Rectal smooth muscle tissue (tissue), 1 donor: Measurements from ENCODE around the gene RIN3.

Experiments used
- H3K27ac ChIP-seq: one replicate; pipeline ENCODE4 v1.7.0; 2013; ENCODE audit warnings: low read depth, low read length, inconsistent platforms
- H3K27me3 ChIP-seq: one replicate; pipeline ENCODE4 v1.7.0; 2013; ENCODE audit warnings: low read length; ENCODE audit not compliant: control insufficient read depth, insufficient read depth
- H3K36me3 ChIP-seq: one replicate; pipeline ENCODE4 v1.7.0; 2013; ENCODE audit warnings: low read length; ENCODE audit not compliant: control insufficient read depth, insufficient read depth
- H3K4me1 ChIP-seq: one replicate; pipeline ENCODE4 v1.7.0; 2013; ENCODE audit warnings: low read length; ENCODE audit not compliant: control insufficient read depth, insufficient read depth
- H3K4me3 ChIP-seq: one replicate; pipeline ENCODE4 v1.7.0; 2013; ENCODE audit warnings: low read length
- H3K9ac ChIP-seq: one replicate; pipeline ENCODE4 v1.7.0; 2013; ENCODE audit warnings: low read length

Gene RIN3

DNA sequence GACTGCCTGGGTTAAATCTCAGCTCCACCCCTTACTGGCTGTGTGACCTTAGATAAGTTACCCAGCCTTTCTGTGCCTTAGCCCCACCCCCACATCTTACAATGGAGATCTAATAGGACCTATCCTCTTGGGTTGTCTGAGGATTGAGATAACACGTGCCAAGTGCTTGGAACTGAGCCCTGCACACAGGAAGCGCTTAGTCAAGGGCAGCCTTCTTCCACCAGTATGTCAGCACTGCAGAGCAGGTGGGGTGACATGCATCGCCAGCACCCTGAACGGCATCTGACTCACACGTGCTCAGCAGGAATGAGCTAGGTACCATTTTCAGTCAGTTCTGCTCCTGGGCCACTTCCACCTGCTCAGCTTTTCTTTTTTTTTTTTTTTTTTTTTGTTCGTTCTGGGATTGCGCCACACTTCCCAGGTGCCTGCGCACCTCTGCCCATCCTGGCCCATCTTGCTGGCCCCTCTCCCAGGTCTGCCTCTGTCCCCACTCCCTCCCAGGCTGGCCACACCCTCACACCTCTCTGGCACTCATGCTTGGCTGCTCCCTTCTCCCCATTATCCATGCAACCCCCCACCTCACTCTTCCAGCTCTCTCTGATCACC is 215.3 kb downstream of the RIN3 start:
- Histone ChIP-seq H3K27ac (no peak overlapping the region), H3K4me1 (peaks cover 7% of the 10 kb centered on the region)

DNA sequence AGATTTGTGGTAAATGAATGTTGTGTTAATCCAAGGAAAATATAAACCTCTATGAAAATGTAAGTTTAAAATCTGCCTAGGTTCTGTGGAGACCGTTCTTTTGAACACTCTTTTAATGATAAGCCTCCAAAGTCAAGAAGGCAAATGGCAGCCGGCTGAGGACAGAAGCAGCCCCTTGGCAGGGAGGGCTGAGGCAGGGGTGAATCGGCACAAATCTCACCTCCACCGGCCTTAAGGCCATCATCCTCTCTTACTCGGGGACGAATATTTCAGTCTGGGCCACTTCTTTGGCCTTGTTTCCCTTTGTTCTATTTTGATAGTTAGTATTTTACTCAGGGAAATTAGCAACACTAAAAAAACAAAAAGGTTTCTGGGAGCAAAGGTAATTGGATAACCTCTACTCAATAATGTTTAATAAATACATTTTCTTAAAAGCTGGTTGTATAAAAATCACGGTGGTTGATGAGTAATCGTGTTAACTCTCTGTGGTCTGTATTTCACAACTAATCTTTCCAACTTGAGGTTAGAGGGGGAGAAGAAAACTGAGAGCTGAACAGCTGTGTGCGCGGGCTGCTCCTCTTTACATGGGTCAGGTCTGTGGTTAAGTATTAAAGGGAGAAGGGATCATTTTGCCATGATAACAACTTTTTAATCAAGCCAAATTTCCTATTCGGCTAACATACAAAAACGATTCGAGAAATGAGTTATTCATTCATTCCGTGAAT is 216.2 kb downstream of the RIN3 start:
- Histone ChIP-seq H3K27ac (no peak overlapping the region), H3K27me3 (no peaks in the 10 kb centered on the region), H3K9ac (no peak overlapping the region), H3K36me3 (peaks cover 5% of the 10 kb centered on the region), H3K4me1 (peaks cover 3% of the 10 kb centered on the region), H3K4me3 (no peak overlapping the region)

More for the DNA sequence above, 215.3 kb downstream of the RIN3 start:
- Histone ChIP-seq H3K36me3 (peaks cover 5% of the 10 kb centered on the region), H3K9ac (no peak overlapping the region), H3K4me3 (no peak overlapping the region), H3K27me3 (no peaks in the 10 kb centered on the region)

DNA sequence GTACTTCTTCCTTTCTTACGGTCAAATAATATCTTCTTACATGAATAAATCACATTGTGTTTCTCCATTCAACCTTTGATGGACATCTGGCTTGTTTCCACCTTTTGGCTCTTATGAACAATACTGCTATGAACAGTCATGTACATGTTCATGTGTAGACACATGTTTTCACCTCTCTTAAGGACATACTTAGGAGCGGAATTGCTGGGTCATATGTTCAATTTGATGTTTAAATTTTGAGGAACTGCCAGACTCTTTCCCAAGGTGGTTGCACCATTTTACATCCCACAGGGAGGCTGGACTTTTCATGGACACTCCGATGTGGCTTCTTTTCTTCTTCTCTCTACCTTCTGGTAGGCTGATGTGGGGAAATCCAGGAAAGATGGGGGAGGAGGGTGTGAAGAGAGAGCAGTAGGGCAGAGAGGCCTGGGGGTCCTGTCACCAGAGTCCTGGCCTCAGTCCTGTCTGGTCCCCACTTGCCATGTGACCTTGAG is 218.1 kb downstream of the RIN3 start:
- no peak overlapping the region for H3K27ac ChIP-seq
- H3K4me1 ChIP-seq = peaks cover under 1% of the 10 kb centered on the region
- H3K4me3 ChIP-seq = no peak overlapping the region
- no peak overlapping the region for H3K9ac ChIP-seq
- H3K27me3 ChIP-seq = no peaks in the 10 kb centered on the region
- H3K36me3 ChIP-seq = peaks cover 4% of the 10 kb centered on the region

DNA sequence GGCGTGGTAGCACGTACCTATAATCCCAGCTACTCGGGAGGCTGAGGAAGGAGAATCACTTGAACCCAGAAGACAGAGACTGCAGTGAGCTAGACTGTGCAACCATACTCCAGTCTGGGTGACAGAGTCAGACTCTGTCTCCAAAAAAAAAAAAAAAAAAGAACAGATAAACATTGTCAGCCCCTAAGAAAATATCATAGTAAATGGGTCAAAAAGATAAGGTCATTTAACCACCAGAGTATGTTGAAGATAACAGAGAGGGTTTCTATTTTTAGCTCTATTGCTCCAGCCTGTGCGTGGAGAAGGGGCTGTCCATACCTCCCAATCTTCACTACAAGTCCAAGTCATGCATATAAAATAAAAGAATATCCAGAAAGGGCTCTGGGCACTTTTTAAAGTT is 219.4 kb downstream of the RIN3 start:
- Histone ChIP-seq H3K4me1 (no peaks in the 10 kb centered on the region), H3K9ac (no peak overlapping the region), H3K27ac (no peak overlapping the region), H3K36me3 (peaks cover 2% of the 10 kb centered on the region), H3K4me3 (no peak overlapping the region), H3K27me3 (no peaks in the 10 kb centered on the region)

DNA sequence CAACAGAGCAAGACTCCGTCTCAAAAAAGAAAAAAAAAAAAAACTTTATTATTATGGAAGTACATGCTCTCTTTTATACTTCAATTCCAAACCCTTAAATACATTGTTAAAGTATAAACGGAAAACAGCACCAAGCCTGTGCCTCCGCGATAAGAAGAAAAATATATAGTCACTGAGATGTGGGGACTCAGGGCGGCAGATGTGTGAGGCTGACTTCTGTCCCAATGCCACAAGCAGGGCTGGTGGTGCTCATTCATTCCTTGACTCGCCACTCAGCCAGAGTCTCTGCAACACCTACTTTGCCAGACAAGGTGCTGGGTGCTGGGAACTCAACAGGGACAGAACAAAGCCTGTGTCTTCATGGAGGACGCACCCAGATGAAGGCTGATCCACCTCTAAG is 221.0 kb downstream of the RIN3 start:
- peaks cover 2% of the 10 kb centered on the region for H3K36me3 ChIP-seq
- no peak overlapping the region for H3K27ac ChIP-seq
- H3K4me1 ChIP-seq = no peaks in the 10 kb centered on the region
- no peak overlapping the region for H3K4me3 ChIP-seq
- H3K27me3 ChIP-seq = no peaks in the 10 kb centered on the region
- H3K9ac ChIP-seq = no peak overlapping the region

DNA sequence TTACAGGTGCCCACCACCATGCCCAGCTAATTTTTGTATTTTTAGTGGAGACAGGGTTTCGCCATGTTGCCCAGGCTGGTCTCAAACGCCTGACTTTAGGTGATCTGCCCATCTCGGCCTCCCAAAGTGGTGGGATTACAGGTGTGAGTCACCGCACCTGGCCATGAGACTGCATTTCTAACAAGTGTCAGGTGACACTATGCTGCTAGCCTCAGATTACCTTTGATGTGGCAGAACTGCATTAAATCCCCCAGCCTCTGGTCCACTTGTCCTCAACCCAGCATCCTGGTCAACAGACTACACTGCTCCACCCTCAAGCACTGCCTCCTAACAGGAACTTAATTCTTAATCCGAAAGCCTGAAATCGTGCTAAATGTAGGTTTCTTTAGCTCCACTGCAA is 221.8 kb downstream of the RIN3 start:
- Histone ChIP-seq H3K4me3 (no peak overlapping the region), H3K27ac (no peak overlapping the region), H3K27me3 (no peaks in the 10 kb centered on the region), H3K9ac (no peak overlapping the region), H3K36me3 (peaks cover 2% of the 10 kb centered on the region), H3K4me1 (no peaks in the 10 kb centered on the region)

DNA sequence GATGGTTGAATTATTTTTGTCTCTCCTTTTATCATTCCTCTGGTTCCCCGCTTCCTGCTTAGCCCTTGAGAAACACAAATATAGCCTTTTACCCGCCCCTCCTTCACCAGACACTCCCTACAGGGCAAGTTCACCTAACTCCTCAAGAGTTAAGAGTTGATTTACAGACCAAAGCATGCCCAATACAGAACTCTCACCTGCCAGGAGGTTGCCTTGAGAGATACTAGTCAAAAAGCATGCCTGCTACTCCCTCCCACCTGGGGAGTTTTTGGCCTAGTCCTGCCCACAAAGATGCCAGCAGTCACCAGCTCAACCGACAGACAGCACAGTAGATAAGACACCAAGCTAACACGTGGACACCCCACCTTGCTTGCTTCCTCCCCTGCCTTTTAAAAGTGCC is 223.6 kb downstream of the RIN3 start:
- H3K4me3 ChIP-seq = no peak overlapping the region
- no peak overlapping the region for H3K9ac ChIP-seq
- no peak overlapping the region for H3K27ac ChIP-seq

DNA sequence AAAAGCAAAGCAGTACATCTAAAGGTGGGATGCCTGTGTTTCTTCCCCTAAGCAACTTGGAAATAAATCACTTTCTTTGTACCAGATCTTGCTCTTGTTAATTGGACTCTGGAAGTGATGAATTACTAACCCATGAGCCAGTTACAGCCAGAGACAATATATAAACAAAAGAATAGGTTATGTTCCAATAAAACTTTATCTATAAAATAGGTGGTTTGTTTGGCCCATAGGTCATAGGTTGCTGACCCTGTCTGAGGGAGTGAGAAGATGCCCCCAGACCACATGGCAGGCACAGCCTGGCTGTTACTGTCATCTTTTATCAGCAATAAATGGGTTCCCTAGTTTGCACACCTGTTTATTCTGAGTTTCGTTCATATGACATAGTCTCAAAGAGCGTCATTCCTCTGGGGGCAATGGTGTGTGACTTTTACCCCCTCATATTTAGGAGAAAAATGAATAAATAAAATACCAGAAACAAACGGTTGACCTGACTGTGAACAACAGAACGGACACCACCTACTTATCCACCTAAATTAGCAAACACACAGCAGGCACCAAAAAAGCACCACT is 224.1 kb downstream of the RIN3 start:
- H3K9ac ChIP-seq = no peak overlapping the region
- H3K27ac ChIP-seq = no peak overlapping the region
- no peak overlapping the region for H3K4me3 ChIP-seq
- no peaks in the 10 kb centered on the region for H3K4me1 ChIP-seq
- H3K27me3 ChIP-seq = no peaks in the 10 kb centered on the region
- H3K36me3 ChIP-seq = peaks cover under 1% of the 10 kb centered on the region

More for the DNA sequence above, 223.6 kb downstream of the RIN3 start:
- no peaks in the 10 kb centered on the region for H3K27me3 ChIP-seq
- no peaks in the 10 kb centered on the region for H3K4me1 ChIP-seq
- H3K36me3 ChIP-seq = peaks cover 2% of the 10 kb centered on the region
